Cardiac septum (tissue), 1 donor: ENCODE results near the gene TRIB2. TPM values are rescaled to one million over a fixed set of nuclear protein-coding genes. Genes with fewer than 3 reads are reported as not detected.

Experiments
- microRNA-seq: library from miRNA; unstranded; fragments of <30 nt; microRNA quantifications from one replicate; pipeline ENCODE4 v1.2.0, GENCODE V29; 2020
- total RNA-seq: library from RNA; stranded (reverse); fragmentation: NEBNext Ultra II Directional; extraction: Animal tissue kit (Norgen Biotek cat#: 25700); gene quantifications from one replicate; pipeline ENCODE4 v1.2.1, GENCODE V29; 2021
- donor health status: DM: no; HTN: no; CAD: no.

TRIB2 gene
- total RNA-seq, 1 donor from 2014 or later = 49.9 TPM

Small RNA genes lying within 50 kb of the gene (microRNA-seq; reads per million reads assigned to microRNA genes)
- gene MIR3125 = not detected
